HepG2 (cell line): ENCODE measurements around the gene TMEM250. TPM values are rescaled to one million over a fixed set of nuclear protein-coding genes. Genes with fewer than 3 reads are reported as not detected.
A peak's percentile ranks its signal among the peaks of the same experiment; 100 is the strongest.

ENCODE experiments used
- ATAC-seq: fragments of 200-7000 bp; cut with Tn5 transposase; 3 replicates; pipeline ENCODE4 v1.9.1; 2020; ENCODE audit warnings: mild to moderate bottlenecking, moderate library complexity
- BruUV-seq: library from RNA; stranded (reverse); fragments of 400-500 nt; replicated peaks from 2 replicates; lab custom pipeline; 2021; lab: Mats Ljungman, UMichigan
- CTCF ChIA-PET: fragments of 300-600 bp; formaldehyde crosslinking; extraction: SDS; loops from one replicate; lab custom pipeline; 2021; ENCODE audit warnings: low total read pairs, inconsistent platforms, low intra/inter-chr PET ratio; lab: Yijun Ruan, JAX
- POLR2A ChIA-PET: fragments of 350-600 bp; sonication (Branson Sonifier 250); formaldehyde crosslinking; loops from one replicate; lab custom pipeline; 2020; ENCODE audit warnings: antibody characterized with exemption, inconsistent platforms; lab: Yijun Ruan, JAX
- DNase-seq: peaks from one replicate; pipeline ENCODE4 v3.0.0-alpha.2; 2015; ENCODE audit warnings: low spot score
- FAIRE-seq: peaks from 3 replicates; lab custom pipeline; 2011; peaks lifted over from hg19 to GRCh38; lab: Jason Lieb, UNC
- H2AFZ ChIP-seq: one replicate; pipeline ENCODE4 v1.6.1; 2011; ENCODE audit warnings: low read length, inconsistent platforms
- H3K27ac ChIP-seq: fragments of 300-600 bp; 3 replicates; pipeline ENCODE4 v1.8.0; 2011; ENCODE audit warnings: mixed run types, mild to moderate bottlenecking, mixed read lengths, low read length, inconsistent platforms; ENCODE audit not compliant: insufficient read depth; ENCODE audit errors: extremely low read length
- H3K27me3 ChIP-seq, 2 experiments: fragments of 200-600 bp in 1 of 2; 2 replicates in 1 of 2; 3 replicates in 1 of 2; pipeline versions ENCODE4 v1.6.0 to v1.8.0; 2011; ENCODE audit warnings: low read length in 2 of 2, mild to moderate bottlenecking in 2 of 2, moderate library complexity in 2 of 2, inconsistent platforms in 1 of 2; ENCODE audit not compliant: insufficient read depth in 2 of 2, control insufficient read depth in 1 of 2
- H3K36me3 ChIP-seq, 2 experiments: fragments of 200-600 bp in 1 of 2; replicated peaks in 1 of 2; 2 replicates in 1 of 2; 3 replicates in 1 of 2; pipeline versions ENCODE4 v1.5.1 to v1.8.0; 2011; ENCODE audit warnings: low read length in 2 of 2, inconsistent platforms in 1 of 2; ENCODE audit not compliant: insufficient read depth in 2 of 2, control insufficient read depth in 1 of 2
- H3K4me1 ChIP-seq: 2 replicates; pipeline ENCODE4 v1.5.1; 2012; ENCODE audit warnings: low read length, inconsistent platforms; ENCODE audit not compliant: insufficient read depth
- H3K4me2 ChIP-seq: 2 replicates; pipeline ENCODE4 v1.6.0; 2011; ENCODE audit warnings: low read depth, low read length, inconsistent platforms
- H3K4me3 ChIP-seq, 3 experiments: fragments of 200-600 bp in 1 of 3; sonication (generic), shearing (Covaris generic) in 1 of 3; replicated peaks in 1 of 3; 2 replicates each; pipeline ENCODE4 v1.5.1; 2011 to 2016; ENCODE audit warnings: low read length in 3 of 3, inconsistent platforms in 2 of 3, low read depth in 2 of 3, mild to moderate bottlenecking in 2 of 3, control low read depth in 1 of 3, mixed read lengths in 1 of 3; ENCODE audit not compliant: insufficient read depth in 1 of 3
- H3K79me2 ChIP-seq: one replicate; pipeline ENCODE4 v1.6.1; 2011; ENCODE audit warnings: low read length, inconsistent platforms; ENCODE audit not compliant: insufficient read depth
- H3K9ac ChIP-seq: 2 replicates; pipeline ENCODE4 v1.6.0; 2011; ENCODE audit warnings: mild to moderate bottlenecking, low read depth, low read length, inconsistent platforms; ENCODE audit not compliant: insufficient read depth
- H3K9me3 ChIP-seq: 2 replicates; pipeline ENCODE4 v1.5.1; 2012; ENCODE audit warnings: mild to moderate bottlenecking, low read length
- H4K20me1 ChIP-seq: 2 replicates; pipeline ENCODE4 v1.6.0; 2011; ENCODE audit warnings: inconsistent platforms, mild to moderate bottlenecking, low read length, moderate library complexity; ENCODE audit not compliant: insufficient read depth
- HDAC6 ChIP-seq: fragments of 200-600 bp; sonication (generic); IDR thresholded peaks from 2 replicates; pipeline ENCODE4 v1.7.0; 2017; ENCODE audit warnings: mild to moderate bottlenecking, antibody characterized with exemption, low read length, low read depth
- ZNF720 ChIP-seq: sonication (generic); formaldehyde crosslinking; IDR thresholded peaks from 2 replicates; pipeline ENCODE4 v1.4.0; 2020; ENCODE audit warnings: missing genetic modification reagents
- WGBS: methylation state at CpG from one replicate; pipeline ENCODE4 v1.1.6; 2017; ENCODE audit warnings: low lambda C conversion rate; 5-methylcytosine and 5-hydroxymethylcytosine counted together
- in situ Hi-C: cut with HindIII; loops from 2 replicates; pipeline ENCODE4 v1.10.0; 2017; ENCODE audit warnings: low pct_unique_long_range_greater_than_20kb; ENCODE audit not compliant: extremely low pct_ligation_motif_present
- intact Hi-C: fragments of 100-400 bp; cut with micrococcal nuclease; formaldehyde crosslinking; loops from one replicate; pipeline ENCODE4 v1.10.0; 2022; ENCODE audit not compliant: unreplicated experiment
- polyA plus RNA-seq, 8 experiments: library from polyadenylated mRNA; depleted of rRNA in 3 of 8; stranded (reverse) in 7 of 8; unstranded in 1 of 8; fragments of >200 nt; fragmentation: Illumina TruSeq in 4 of 8; extraction: Trizol in 4 of 8; gene quantifications; 2 replicates each; pipeline versions ENCODE4 v1.2.1 to v1.2.3, GENCODE V29; 2011 to 2016; ENCODE audit warnings: low read depth in 4 of 8, missing spikeins in 1 of 8, mixed read lengths in 1 of 8; ENCODE audit not compliant: insufficient read depth in 1 of 8
- total RNA-seq, 5 experiments: library from RNA; depleted of rRNA; stranded (reverse); fragments of >200 nt; fragmentation: Illumina TruSeq; extraction: Trizol; gene quantifications; 2 replicates each; pipeline ENCODE4 v1.2.3, GENCODE V29; 2016; ENCODE audit warnings: low read depth in 1 of 5
- TF ChIP-seq, protein P1 (sequence below): sonication (generic); formaldehyde crosslinking; IDR thresholded peaks from 2 replicates; pipeline ENCODE4 v1.4.0; 2020; ENCODE audit warnings: mild to moderate bottlenecking, missing genetic modification reagents, borderline replicate concordance
- TF ChIP-seq, protein P2 (sequence below): sonication (generic); formaldehyde crosslinking; IDR thresholded peaks from 2 replicates; pipeline ENCODE4 v1.9.0; 2021; ENCODE audit warnings: missing genetic modification reagents, borderline replicate concordance
- TF ChIP-seq, protein P3 (sequence below): sonication (generic); formaldehyde crosslinking; IDR thresholded peaks from 2 replicates; pipeline ENCODE4 v1.4.0; 2020; ENCODE audit warnings: missing genetic modification reagents, mild to moderate bottlenecking, borderline replicate concordance

TMEM250 gene
- total and polyA plus RNA-seq, 2 of the 13 experiments (the other 11 are each of a cell fraction or from before 2014, with no cell fraction given) = 5.5 to 13.9 TPM

DNA sequence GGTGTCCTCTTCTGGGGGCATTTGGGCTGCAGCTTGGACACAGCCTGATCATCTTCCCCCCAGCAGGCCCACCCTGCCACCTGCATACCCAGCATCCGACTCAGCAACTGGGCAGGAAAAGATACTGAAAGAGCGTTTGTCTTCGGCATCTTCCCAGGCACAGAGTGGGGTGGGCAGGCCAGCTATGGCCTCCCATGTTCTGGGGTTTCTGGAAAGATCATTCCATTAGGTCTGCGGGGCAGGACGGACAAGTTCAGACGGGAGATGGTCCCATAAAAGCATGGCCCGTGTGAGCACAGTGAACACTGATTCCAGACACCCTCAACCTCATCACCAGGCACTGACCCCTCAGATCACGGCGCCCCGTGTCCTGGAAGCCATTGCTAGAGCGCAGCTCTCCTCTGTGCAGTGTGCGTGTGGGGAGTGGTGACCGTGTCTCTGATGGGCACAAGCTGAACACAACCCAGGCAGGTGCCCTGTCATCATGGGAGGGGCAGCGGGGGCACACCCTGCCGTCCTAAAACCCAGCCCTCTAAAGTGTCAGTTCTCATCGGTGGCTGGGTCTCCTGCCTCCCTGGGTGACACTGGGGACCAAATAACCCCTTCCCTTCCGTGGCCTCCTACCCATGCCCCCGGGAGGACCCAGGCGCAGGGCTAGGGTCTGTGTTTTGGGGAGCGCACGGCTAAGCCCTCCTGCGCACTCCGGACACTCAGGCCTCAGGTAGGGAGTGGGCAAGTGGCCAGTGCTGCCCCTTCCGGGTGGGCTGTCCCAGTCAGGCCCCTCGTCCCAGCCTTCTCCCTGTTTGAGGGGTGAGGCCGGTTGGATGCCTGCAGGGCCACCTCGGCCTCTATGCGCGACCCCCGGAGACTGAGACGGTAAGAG, 13.2 kb upstream of the TMEM250 start:
- FAIRE-seq (no peak), ATAC-seq (peak; percentile 5; the same call in 1 of the 3 replicates), DNase-seq (no peak)
- TF ChIP-seq ZNF720 (no peak), HDAC6 (no peak)
- TF ChIP-seq, protein P1, sequence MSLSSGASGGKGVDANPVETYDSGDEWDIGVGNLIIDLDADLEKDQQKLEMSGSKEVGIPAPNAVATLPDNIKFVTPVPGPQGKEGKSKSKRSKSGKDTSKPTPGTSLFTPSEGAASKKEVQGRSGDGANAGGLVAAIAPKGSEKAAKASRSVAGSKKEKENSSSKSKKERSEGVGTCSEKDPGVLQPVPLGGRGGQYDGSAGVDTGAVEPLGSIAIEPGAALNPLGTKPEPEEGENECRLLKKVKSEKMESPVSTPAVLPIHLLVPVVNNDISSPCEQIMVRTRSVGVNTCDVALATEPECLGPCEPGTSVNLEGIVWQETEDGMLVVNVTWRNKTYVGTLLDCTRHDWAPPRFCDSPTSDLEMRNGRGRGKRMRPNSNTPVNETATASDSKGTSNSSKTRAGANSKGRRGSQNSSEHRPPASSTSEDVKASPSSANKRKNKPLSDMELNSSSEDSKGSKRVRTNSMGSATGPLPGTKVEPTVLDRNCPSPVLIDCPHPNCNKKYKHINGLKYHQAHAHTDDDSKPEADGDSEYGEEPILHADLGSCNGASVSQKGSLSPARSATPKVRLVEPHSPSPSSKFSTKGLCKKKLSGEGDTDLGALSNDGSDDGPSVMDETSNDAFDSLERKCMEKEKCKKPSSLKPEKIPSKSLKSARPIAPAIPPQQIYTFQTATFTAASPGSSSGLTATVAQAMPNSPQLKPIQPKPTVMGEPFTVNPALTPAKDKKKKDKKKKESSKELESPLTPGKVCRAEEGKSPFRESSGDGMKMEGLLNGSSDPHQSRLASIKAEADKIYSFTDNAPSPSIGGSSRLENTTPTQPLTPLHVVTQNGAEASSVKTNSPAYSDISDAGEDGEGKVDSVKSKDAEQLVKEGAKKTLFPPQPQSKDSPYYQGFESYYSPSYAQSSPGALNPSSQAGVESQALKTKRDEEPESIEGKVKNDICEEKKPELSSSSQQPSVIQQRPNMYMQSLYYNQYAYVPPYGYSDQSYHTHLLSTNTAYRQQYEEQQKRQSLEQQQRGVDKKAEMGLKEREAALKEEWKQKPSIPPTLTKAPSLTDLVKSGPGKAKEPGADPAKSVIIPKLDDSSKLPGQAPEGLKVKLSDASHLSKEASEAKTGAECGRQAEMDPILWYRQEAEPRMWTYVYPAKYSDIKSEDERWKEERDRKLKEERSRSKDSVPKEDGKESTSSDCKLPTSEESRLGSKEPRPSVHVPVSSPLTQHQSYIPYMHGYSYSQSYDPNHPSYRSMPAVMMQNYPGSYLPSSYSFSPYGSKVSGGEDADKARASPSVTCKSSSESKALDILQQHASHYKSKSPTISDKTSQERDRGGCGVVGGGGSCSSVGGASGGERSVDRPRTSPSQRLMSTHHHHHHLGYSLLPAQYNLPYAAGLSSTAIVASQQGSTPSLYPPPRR (CRISPR knock-in tag) = no peak
- TF ChIP-seq, protein P2, sequence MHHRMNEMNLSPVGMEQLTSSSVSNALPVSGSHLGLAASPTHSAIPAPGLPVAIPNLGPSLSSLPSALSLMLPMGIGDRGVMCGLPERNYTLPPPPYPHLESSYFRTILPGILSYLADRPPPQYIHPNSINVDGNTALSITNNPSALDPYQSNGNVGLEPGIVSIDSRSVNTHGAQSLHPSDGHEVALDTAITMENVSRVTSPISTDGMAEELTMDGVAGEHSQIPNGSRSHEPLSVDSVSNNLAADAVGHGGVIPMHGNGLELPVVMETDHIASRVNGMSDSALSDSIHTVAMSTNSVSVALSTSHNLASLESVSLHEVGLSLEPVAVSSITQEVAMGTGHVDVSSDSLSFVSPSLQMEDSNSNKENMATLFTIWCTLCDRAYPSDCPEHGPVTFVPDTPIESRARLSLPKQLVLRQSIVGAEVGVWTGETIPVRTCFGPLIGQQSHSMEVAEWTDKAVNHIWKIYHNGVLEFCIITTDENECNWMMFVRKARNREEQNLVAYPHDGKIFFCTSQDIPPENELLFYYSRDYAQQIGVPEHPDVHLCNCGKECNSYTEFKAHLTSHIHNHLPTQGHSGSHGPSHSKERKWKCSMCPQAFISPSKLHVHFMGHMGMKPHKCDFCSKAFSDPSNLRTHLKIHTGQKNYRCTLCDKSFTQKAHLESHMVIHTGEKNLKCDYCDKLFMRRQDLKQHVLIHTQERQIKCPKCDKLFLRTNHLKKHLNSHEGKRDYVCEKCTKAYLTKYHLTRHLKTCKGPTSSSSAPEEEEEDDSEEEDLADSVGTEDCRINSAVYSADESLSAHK (CRISPR knock-in tag) = no peak
- TF ChIP-seq, protein P3, sequence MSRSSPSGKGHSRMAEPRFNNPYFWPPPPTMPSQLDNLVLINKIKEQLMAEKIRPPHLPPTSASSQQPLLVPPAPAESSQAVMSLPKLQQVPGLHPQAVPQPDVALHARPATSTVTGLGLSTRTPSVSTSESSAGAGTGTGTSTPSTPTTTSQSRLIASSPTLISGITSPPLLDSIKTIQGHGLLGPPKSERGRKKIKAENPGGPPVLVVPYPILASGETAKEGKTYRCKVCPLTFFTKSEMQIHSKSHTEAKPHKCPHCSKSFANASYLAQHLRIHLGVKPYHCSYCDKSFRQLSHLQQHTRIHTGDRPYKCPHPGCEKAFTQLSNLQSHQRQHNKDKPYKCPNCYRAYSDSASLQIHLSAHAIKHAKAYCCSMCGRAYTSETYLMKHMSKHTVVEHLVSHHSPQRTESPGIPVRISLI (CRISPR knock-in tag) = no peak
- in situ Hi-C loops (no loop called here), intact Hi-C loops (no loop called here)
- POLR2A ChIA-PET = no interaction called here
- WGBS = 80% methylated on average over 7 of the region's 31 CpGs
- H4K20me1 ChIP-seq = no peaks in the 10 kb centered on the region
- no peaks in the 10 kb centered on the region for H3K79me2 ChIP-seq
- no peak overlapping the region for H3K4me2 ChIP-seq
- H3K27me3 ChIP-seq = peaks cover 25 to 81% of the 10 kb centered on the region in 2 experiments
- CTCF ChIA-PET = no interaction called here
- no peak overlapping the region for H3K4me3 ChIP-seq
- H3K36me3 ChIP-seq = no peaks in the 10 kb centered on the region
- no TSS peak for BruUV-seq
- H3K9me3 ChIP-seq = no peaks in the 10 kb centered on the region
- H3K27ac ChIP-seq = no peak overlapping the region
- no peak overlapping the region for H2AFZ ChIP-seq
- H3K9ac ChIP-seq = no peak overlapping the region
- peaks cover 11% of the 10 kb centered on the region for H3K4me1 ChIP-seq
